GM19395 (cell line): ENCODE data around the gene CTRB1.
"Not testable (repeated sequence)": the region's sequence is repeated elsewhere in the genome, so short reads cannot be mapped to it uniquely, and the experiment has no call there.

Source experiments
- ATAC-seq: cut with Tn5 transposase; IDR thresholded peaks from one replicate; pipeline ENCODE4 v1.9.1; 2021; ENCODE audit warnings: mild to moderate bottlenecking, moderate library complexity; ENCODE audit not compliant: unreplicated experiment

The CTRB1 gene

DNA sequence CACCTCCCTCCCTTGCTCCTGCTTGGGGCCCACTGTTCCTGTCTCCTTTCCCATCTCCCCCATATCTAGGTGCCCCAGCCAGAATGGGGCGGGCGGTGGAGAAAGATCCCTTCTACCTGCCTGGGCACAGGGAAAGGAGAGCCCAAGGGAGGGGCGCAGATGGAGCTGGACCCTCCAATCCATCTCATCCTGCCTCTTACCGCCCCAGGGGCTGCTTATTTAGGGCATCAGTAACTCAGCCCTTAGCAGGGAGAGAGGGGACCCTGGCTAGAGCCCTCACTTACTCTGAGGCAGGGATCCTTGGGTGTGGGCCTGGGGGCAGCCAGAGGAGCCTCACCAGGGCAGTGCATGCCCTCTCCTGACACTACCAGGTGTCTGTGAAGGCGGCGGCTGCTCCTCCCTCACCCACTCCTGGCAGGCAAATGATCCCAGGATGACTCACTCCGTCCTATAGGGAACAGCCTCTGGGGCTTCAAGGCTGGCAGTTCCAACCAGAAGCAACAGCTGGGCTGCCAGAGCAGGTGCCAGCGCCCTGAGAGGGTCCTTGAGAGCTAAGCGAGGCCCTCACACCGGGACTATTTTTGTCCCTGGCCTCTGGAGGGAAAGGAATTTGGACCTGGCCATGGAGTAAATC, 49.0 kb downstream of the CTRB1 start:
- no peak for ATAC-seq

DNA sequence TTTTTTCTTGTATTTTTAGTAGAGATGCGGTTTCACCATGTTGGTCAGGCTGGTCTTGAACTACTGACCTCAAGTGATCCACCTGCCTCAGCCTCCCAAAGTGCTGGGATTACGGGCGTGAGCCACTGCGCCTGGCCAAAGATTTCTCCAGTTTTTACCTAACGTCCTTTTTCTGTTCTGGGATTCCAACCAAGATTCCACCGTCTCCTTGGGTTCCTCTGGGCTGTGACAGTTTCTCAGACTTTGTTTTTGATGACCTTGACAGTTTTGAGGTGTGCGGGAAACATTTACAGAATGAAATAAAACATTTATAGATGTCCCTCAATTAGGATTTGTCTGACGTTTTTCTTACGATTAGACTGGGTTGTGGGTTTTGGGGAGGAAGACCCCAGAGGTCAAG, 50.6 kb downstream of the CTRB1 start:
- ATAC-seq: not testable (repeated sequence)

DNA sequence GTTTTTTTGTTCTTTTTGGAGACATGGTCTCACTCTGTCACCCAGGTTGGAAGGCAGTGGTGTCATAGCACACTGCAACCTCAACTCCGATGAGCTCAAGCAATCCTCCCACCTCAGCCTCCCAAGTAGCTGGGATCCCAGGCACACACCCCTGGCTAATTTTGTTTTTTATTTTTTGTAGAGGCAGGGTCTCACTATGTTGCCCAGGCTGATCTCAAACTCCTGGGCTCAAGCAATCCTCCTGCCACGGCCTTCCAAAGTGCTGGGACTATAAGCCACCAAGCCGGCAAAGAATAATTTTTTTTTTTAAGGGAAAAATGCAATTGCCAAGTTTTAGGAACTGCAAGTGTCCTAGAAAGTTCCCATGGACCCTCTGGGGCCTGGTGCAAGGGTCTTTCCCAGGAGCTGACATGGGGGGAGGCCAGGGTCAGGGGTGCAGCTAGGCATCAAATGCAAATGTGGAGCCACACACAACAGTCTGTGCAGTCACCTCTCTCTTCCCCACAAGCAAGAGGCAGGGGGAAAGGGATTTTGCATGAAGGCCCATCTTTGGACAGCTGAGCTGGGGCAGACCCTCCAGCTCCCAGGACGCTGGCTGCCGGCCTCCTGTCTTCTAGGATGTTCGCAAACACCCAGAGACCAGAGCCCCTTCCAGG, 52.8 kb downstream of the CTRB1 start:
- no peak for ATAC-seq

DNA sequence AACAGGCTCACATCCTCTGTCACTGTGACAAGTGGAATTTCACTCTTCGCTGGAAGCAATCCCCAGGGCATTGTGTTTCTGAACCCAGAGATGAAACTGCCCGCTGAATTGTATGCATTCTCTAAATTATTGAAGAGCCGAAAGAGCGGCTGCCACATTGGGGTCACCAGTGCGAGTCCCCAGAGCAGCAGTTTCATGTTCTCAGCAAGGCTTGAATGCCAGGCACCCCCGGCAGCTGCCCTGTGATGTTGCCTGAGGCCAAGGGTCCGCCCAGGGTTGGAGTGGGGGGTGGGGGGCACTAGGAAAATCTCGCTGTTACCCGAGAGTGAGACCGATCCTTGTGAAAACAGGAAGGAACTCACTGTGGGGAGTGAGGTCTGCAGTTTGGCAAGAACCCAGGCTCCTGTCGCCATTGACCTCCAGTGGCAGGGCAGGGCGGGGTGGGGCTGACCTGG, 53.3 kb downstream of the CTRB1 start:
- ATAC-seq: no peak

DNA sequence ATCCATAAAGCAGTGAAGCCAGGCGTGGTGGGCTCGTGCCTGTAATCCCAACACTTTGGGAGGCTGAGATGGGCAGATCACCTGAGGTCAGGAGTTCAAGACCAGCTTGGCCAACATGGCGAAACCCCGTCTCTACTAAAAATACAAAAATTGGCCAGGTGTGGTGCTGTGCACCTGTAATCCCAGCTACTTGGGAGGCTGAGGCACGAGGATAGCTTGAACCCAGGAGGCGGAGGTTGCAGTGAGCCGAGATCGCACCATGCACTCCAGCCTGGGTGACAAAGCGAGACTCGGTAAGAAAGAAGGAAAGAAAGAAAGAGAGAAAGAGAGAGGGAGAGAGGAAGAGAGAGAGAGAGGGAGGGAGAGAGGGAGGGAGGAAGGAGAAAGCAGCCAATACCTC, 53.8 kb downstream of the CTRB1 start:
- ATAC-seq: not testable (repeated sequence)

DNA sequence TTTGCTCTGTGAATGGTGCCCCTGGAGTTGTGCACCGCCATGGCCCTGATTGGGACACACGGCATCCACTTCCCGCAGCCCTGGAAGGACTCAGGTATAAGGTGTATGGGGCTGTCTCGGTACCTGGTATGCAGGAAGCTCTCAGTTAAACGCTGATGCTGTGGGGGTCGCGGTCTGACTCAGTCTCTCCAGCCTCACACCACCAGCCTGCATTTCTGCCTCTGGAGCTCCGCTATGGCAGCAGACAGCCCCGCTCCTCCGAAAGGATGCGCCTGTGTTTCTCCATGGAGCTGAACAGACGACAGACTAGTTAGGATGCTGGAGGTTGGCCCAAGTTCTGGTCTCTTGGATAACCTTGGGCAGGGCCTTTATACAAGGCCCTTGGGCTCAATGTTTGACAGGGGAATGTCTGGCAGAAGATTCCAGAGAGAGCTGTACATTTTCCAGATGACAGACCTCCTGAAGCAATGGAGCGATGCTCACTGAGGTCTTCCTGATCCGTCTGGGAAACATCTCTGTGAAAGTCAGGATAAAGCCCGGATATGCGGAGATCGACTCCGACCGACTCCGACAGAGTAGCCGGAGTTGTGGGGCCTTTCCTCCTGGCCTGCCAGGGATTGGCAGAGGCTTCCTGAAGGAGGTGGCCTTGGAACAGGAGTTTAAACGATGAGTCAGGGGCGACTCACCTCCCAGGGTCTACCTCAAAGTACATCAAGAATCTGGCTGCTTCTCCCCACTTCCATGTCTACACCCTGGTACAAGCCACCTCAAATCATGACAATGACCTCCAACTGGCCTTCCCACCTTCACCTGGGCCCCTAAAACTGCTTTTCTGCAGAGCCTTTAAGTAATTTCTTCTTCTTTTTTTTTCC, 54.5 kb downstream of the CTRB1 start:
- no peak for ATAC-seq
